NCI-H187 treated with DMSO at 0.1 percent for 48 hours (cell line): ENCODE results near the gene GPR141.

ENCODE experiments used
- DNase-seq: peaks from one replicate; lab custom pipeline; 2025; lab: John Stamatoyannopoulos, UW

The GPR141 gene

GRCh38 chr7:37732253-37732652 lies 48.7 kb downstream of the GPR141 start:
- DNase-seq, result no peak

GRCh38 chr7:37732888-37733287 lies 49.3 kb downstream of the GPR141 start:
- DNase-seq, result no peak

GRCh38 chr7:37735196-37735595 lies 51.6 kb downstream of the GPR141 start:
- DNase-seq, result no peak

- DNase-seq, result no peak
Observed at GRCh38 chr7:37738321-37738720, 54.8 kb downstream of the GPR141 start.

- DNase-seq, result no peak
Observed at GRCh38 chr7:37740398-37740797, 56.8 kb downstream of the GPR141 start.

DNA sequence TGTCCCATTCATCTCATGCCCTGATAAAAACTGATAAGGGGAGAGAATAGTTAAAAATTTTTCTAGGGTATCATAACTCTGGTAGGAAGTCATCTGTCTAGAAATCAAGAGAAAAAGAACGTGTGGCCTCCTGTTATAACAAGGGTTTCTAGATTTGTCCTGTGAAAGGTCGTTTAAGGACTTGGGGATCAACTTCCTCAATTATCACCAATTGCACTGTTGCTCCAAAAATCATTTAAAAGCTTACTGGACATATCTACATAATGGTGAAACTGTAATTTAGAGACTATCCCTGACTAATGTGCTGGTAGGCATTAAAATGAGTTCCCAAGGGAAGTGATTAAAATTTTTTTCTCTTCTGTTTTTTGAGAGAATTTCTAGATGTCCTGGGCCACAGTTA lies 58.2 kb downstream of the GPR141 start:
- DNase-seq, result no peak

DNA sequence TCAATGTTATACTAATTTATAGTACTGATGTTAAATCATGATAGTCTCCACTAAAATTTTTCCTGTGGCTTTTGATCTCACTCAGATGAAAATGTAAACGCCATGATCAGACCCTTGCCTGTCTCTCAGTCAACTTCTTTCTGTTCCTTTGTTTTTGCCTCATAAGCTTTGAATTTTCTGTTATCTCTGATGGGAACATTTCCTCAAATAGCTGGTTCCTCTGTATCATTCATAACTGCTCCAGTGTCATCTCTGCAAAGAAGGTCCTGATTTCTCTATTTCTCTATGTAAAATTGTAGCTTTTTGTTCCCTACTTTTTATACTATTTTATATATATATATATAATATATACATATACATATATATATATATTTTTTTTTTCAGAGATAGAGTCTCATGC lies 67.5 kb downstream of the GPR141 start:
- DNase-seq, result no peak

- no peak for DNase-seq
Observed at GRCh38 chr7:37753398-37754050, 70.0 kb downstream of the GPR141 start.

DNA sequence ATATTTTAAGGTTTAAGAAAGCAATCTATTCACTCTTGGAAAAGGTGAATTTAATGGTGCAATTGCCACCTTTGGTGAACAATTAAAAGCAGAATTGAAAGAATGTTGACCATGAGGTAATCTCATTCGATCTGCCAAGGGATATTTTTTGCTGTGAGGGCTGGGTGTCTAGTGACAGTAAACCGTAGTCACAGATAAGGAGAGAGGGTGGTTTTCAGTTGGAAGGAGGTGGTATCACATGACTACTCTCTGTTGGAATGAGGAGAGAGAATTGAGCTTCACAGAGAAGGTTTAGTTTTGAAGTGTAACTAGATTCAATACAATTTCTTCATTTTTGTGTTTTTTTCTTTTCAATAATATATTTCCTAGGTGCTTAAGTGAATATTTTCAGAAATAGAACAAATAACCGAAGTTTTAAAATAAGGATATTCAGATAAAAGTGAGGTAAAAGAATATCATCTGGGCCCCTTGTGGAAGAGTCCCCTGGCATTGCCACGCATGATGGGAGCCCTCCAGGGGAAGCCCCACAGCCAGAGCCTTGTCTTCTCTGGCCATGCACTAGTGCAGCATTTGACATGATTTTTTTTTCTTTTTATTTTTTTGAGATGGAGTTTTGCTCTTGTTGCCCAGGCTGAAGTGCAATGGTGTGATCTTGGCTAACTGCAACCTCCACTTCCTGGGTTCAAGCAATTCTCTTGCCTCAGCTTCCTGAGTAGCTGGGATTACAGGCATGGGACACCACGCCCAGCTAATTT lies 73.4 kb downstream of the GPR141 start:
- no peak for DNase-seq

GRCh38 chr7:37757563-37757962 lies 74.0 kb downstream of the GPR141 start:
- no peak for DNase-seq

- no peak for DNase-seq
Observed at GRCh38 chr7:37758501-37759045, 75.0 kb downstream of the GPR141 start.

DNA sequence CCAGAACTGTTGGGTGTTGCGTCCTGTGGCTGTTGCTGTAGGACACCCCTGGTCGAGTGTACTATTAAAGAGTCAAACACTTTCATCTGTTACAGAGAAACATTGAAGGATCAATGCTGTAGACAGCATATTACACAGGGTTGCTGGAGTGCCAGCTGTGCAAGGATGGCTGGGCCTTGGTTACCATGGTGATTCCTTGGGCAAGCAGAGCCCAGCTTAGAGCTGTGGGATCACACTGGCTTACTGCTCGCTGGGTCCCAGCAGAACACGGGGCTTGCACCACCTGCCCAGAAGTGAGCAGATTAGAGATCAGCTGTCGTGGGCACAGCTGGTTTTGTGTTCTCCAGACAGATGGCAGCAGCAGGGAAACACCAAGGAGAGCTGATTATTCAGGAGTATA lies 76.0 kb downstream of the GPR141 start:
- DNase-seq, result no peak

- DNase-seq, result no peak
Observed at GRCh38 chr7:37765421-37765829, 81.9 kb downstream of the GPR141 start.

DNA sequence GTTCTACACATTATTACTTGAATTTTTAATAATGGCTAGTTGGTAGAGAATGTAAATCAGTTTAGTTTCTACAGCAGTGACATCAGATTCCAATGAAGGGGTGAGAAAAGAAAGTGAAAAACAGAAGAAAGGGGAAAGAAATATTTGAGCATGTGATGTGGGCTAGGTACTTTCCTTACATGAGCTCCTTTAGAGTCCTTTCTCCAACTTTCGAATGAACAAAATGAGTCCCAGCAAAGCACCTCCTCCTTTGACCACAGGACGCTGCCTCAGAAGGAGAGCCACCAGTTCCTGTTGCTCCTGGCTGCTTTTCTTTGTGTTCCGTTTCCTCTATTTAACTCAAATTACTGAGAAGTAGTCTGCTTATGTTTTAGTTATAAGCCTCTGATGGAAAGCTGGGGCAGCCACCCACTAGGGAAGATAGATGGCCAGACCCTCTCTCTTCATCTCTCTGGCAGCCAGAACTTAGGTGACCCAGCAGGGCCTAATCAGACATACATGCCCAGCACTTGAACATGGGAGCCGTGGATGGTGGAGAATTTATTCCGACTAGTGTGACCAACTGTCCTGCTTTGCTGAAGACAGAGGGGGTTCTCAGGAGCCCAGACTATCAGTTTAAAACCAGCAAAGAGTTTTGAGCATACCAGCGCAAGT lies 82.4 kb downstream of the GPR141 start:
- DNase-seq, result no peak

GRCh38 chr7:37768611-37769010 lies 85.0 kb downstream of the GPR141 start:
- no peak for DNase-seq

- DNase-seq, result no peak
Observed at GRCh38 chr7:37769291-37769690, 85.7 kb downstream of the GPR141 start.

DNA sequence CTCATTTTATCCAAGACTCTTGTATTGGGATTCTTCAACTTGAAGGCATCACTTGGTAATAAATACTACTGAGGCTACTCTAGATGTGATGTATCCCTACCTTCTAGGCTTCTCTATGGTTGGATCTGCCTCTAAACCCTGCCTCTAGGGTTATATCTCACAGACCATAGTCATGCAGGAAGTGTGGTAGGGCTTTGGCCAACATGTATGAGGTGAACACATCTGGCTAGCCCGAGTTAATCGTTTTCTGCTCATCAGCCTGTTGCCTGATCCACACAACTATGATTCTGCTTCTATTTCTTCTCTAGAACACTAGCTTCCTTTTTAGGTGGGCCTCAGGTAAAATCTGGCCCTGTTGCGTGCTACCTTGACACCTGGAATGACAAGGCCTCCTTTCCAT lies 86.2 kb downstream of the GPR141 start:
- DNase-seq, result no peak

DNA sequence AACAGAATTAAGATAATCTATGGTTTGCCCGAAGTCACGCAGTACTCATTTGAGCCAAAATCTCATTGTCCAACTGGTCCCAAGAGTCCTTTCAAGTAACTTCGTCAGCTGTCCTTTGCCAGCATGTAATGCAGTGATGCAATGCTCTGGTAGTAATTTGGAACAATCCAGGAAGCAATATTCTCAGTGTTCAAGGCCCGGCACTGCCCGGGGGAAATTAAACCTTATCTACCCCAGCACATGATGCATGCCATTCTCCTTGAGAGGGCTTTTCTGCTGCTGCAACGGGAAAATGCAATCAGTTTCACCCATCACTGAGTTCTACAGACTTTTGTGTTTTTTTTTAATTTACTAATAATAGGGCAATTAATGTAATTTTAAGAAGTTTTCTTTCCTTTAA lies 87.3 kb downstream of the GPR141 start:
- DNase-seq, result no peak

DNA sequence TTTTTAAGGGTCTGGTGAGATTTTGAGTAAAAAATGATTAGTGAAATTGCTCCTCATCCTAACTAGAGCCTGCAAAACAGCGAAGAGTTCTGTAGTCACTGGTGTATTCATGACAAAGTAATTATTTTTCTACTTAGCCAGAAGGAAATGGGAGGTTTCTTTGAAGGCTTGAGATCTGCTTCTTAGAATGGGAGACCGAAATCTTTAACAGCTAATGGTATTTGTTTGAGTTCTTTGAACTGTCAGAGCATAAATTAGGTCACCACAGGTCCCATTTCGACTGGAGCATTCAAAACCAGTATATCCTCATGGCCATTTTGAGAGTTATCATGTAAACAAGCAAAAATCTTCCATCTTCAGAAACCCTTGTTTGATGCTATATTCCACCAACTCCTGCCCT lies 87.8 kb downstream of the GPR141 start:
- no peak for DNase-seq

GRCh38 chr7:37771801-37772200 lies 88.2 kb downstream of the GPR141 start:
- no peak for DNase-seq

GRCh38 chr7:37775921-37776320 lies 92.4 kb downstream of the GPR141 start:
- DNase-seq, result no peak

- no peak for DNase-seq
Observed at GRCh38 chr7:37781156-37781555, 97.6 kb downstream of the GPR141 start.

GRCh38 chr7:37782166-37782565 lies 98.6 kb downstream of the GPR141 start:
- DNase-seq, result no peak
